ENCODE measurements around the gene E2F4.
A peak's percentile ranks its signal among the peaks of the same experiment; 100 is the strongest.

Gene E2F4

DNA sequence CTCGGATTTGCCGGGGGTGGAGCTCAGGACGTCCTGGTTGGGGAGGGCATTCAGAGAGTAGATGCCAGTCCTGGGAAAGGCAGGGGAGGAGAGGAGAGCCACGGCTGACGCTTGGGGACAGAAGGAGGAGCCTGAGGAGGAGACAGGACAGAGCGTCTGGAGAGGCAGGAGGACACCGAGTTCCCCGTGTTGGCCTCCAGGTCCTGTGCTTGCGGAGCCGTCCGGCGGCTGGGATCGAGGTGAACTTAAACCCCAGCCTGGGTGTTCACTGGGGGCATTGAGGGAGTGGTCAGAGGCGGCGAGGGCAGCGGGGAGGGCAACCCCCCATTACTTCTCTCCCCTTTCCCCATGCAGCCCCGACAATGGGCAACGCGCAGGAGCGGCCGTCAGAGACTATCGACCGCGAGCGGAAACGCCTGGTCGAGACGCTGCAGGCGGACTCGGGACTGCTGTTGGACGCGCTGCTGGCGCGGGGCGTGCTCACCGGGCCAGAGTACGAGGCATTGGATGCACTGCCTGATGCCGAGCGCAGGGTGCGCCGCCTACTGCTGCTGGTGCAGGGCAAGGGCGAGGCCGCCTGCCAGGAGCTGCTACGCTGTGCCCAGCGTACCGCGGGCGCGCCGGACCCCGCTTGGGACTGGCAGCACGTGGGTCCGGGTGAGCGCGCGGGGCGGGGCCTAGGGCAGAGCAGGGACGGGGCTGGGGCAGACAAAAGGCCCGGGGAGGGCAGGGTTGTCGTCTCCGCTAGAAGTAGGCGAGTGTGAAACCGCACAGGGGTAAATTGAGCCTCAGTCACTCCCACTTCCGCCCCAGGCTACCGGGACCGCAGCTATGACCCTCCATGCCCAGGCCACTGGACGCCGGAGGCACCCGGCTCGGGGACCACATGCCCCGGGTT is 17.9 kb upstream of the E2F4 start:
- peak; percentile 92 for DNase-seq (ENCODE audit: low read depth)

DNA sequence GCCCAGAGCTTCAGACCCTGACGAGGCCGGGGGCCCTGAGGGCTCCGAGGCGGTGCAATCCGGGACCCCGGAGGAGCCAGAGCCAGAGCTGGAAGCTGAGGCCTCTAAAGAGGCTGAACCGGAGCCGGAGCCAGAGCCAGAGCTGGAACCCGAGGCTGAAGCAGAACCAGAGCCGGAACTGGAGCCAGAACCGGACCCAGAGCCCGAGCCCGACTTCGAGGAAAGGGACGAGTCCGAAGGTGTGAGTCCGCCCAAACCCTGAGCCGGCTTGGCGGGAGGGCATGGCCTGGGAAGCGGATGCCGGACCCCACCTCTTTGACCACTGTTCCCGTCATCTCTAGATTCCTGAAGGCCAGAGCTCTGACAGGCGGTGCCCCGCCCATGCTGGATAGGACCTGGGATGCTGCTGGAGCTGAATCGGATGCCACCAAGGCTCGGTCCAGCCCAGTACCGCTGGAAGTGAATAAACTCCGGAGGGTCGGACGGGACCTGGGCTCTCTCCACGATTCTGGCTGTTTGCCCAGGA is 17.2 kb upstream of the E2F4 start:
- no peak for DNase-seq (ENCODE audit: low read depth)

DNA sequence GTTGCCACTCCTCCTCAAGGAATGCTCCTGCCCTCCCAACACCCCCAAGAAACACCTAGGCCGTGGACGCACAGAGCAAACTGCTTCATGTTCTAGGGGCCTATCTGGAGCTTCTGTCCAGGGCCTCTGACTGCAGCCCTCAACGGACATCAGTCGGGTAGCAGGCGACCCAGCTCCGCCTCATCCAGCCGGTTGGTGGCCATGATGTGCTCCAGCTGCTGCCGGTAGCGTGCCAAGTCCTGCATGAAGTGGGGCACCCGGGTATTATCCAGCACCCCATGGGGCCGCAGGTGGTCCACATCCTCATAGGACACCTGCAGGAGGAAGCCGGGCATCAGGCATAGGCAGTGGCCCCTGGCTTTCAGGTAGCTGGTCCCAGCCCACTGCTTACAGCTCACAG is 15.3 kb upstream of the E2F4 start:
- no peak for DNase-seq (ENCODE audit: low read depth)

DNA sequence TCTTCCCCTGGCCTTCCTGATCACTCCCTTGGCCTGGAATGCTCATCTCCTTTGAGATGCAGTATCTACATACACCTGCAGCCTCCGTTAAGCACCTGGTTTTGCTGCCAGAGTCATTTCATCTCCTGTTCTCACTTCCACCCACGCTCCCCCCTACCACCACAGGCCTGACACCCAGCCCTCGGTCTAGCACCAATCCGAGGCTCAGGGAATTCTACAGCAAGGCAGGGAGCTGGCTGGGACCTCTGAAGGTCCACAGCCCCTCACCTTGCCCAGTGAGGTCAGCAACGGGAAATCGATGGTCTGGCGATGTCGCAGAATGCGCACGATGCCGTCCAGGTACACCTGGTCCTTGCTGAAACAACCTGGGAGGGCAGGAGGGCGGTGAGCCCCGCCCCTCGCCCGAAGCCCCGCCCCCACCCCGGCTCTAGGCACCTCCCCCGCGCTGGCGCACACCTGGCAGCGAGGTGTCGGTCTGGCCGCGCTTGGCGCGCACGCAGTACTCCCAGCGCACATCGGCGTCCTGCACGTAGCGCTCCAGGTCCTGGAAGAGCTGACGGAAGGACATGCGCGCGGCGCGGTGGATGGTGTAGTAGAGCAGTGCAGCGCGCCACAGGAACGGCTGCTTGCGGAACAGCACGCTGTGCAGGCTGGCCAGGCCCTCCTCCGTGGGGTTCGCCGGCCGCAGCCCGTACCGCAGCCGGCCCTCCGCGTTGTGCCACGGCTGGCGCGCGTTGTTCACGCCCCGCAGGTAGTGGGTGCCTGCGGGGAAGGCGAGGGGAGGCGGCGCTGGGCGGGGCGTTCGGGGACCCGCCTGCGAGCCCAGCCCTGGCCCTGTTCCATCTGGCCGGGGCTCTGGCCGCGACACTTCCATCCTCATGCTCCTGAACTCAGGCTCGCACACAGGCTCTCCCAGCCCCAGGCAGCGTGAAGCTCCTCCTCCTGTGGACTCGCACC is 13.9 kb upstream of the E2F4 start:
- DNase-seq (ENCODE audit: low read depth), result peak; percentile 54

DNA sequence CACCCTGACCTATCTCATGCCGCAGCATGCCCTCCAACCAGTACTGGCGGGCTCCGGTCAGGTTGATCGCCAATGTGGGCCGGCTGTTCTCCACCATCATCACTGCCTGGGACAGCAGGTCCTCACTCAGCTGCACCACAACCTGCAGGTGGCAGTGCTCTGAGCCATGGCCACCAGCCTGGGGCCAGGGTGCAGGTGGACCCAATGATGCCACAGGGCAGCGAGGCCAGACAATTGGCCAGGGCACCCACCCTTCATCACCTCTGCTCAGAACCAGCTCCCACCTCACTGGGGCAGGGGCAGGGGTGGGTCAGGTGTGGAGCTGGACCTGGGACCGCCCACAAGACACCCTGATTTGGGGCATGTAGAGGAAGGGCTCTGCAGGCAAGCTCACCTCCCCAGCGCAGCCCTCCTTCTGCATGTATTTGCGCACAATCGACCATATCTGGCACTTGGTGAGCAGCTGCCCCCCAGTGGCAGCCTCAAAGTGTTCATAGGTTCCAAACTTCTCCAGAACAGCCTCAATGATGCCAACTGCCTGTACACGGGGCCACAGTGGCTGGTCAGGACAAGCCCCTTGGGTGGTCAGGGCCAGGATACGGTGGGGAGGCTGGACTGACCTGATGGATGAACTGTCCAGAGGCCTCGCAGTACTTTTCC is 12.4 kb upstream of the E2F4 start:
- DNase-seq (ENCODE audit: low read depth), result no peak

DNA sequence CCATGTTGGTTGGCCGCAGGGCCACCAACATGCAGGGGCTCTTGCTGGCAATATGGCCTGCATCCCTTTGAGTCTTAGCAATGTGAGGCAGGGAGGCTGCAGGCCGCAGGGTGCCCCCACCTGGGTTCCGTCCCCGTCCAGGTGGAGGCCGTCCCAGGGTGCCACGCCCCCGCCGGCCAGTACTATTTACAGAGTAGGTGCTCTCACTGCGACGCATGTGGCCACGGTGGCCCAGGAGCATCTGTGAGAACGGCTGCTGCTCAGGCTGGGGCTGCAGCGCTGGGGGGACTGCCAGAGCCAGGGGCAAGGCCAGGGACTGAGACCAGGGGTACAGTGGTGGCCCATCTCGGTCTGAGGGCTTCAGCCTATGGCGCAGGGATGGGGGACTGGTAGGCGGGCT is 11.8 kb upstream of the E2F4 start:
- DNase-seq (ENCODE audit: low read depth), result no peak

DNA sequence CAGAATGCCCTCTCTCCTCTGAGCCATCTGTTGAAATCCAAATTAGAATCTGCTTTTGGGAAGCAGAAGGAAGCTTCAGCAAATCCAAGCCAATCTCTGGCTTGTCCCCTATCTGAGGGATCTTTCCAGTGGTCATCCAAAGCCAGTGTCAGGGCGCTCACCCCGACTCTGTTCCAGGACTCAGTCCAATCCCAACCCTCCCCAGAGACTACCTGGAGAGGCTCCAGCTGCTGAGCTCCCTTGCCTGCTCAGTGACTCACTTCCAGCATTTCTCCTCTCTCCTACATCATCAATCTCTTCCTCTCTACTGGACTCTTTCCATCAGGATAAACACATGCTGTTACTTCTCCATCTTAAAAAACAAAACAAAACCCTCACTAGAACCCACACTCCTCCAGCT is 10.6 kb upstream of the E2F4 start:
- DNase-seq (ENCODE audit: low read depth), result peak; percentile 84

DNA sequence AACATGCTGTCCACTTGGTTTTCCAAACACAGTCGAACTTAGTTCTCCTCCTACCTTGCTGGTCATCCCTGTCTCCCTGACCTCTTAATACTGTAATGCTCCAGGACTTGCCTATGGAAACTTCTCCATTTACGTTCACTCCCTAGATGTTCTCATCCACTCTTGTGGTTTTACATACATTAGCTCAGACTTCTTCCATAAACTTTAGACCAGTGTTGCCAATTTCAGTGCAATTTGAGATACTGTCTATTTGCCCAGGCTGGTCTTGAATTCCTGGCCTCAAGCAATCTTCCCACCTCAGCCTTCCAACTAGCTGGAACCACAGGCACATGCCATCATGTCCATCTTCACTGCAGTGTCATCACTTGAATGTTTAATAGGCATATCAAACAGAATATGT is 9.7 kb upstream of the E2F4 start:
- DNase-seq (ENCODE audit: low read depth), result no peak

DNA sequence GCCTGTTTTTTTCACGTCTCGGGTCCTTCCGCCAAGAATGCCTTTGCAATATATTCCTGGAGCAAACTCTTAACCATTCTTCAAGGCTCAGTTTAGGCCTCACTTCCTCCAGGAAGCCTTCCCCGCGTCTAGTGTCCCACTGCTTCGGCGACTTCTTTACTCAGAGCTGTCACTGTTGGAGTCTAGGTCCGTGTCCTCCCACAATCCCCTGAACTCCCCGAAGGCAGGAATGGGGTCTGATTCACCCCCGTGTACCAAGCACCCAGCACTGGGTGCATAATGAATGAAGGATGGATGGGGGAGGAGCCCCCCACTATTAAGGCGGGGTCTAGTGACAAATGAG is 8.7 kb upstream of the E2F4 start:
- no peak for DNase-seq (ENCODE audit: low read depth)

DNA sequence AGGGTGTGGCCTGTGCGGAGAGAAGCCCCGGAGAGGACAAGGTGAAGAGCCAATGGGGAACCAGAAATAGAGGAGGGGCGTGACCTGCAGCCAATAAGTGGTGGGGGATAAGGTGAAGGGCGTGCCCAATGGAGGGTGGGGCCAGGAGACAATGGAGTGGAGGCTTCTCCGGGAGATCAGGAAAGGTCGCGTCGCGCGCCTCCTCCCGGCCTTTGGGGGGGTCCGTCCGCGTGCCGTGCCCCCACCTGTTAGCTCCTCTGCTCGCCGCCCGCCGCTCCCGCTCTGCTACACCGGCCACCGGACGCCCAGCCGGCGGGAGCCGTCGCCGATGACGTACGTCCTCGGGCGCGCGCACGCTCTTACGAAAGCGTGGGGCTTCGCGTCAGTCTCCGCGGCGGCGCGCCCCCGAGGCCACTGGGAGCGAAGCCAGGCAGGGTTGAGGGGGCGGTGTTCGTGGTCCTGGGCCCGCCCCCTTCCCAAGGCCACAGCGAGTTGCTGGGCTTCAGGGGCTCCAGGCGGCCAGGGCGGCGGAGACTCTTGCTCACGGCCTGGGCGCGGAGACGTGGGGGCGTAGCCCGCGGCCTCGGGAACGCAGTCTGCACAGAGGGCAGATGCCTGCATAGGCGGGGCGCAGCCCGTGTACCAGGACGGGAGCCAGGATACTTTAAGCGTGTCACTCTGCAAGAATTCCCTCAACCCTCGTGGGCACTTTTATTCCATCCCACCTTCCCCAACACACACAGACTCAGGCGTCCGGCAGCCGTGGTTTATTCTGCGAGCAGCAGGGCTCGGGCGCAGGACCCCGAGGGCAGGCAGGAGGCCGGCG is 8.1 kb upstream of the E2F4 start, which contains the start of gene MATCAP1:
Gene MATCAP1 (minus strand): TSS at position 337 of the 826 bp plus-strand sequence. CDS start 3,353 bp downstream, outside the sequence.
- peak; percentile 97 for DNase-seq (ENCODE audit: low read depth)

DNA sequence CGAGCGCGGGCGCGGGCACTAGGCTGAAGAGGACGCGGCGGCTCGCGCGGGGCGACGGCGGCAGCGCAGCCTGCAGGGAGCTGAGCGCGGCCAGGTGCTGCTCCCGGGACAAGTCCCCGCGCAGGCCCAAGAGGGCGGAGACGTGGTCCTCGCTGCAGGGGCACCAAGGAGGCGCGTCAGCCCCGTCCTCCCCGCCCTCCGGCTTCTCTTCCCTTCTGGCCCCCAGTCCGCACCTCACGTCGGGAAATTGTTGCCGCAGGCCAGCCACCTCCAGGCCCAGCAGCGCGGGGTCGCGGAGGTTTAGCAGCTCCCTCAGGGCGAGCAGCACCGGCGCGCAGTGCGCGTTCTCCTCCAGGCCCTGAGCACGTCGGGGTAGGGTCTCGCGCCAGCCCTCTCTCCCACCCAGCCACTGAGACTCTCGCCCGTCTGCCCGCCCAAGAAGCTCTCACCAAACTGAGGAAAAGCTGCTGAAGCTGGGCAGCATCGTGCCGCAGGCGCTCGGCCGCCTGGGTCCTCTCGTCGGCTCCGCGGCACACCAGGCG is 7.4 kb upstream of the E2F4 start:
- DNase-seq (ENCODE audit: low read depth), result no peak

DNA sequence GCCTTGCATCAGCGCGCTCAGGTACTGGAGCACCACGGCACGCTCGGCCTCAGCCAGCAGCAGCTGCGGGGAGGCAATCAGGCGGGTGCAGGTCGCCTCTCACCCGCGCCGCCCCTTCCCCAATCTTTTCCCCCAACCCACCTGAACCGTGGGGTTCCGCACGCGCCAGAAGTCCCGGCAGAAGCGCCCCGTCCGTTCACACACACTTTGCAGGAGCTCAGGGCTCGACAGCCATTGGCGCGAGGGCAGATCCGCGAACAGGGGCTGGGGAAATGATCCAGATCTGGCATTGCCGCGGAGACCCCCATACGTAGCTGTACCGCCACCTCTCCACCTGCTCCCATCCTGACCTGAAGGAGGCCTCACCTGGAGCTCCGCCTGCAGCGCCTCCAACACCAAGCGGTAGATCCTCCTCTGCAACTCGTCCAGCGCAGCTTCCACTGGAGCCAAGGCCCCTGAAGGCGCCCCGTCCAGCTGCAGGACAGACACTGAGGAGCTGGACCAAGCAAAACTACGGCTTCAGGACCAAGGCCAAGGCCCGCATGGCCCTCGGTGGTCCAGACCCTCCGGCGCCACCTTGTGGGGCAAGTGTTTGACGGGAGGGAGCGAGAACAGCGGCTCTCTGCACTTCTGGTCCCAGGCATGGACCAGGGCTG is 6.8 kb upstream of the E2F4 start:
- peak; percentile 85 for DNase-seq (ENCODE audit: low read depth)

DNA sequence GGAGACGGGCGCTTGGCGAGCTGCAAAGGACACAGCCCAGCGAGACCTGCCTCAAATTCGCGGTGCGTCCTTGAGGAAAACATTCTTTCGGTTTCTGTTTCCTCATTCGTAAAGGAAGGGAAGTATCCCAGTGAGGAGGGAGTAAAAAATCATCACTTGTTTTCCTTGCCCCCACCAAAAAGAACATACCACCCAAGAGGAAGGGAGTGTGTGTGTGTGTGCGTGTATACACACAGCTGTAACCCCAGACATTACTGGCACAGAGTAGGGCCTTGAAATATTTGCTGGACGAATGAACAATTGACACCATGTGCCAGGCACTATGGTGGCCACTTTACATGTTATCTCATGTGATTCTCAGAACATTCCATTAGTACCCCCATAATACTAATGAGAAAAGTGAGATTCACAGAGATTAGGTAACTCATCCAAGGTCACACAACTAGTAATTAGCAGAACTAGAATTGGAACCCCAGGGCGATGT is 6.3 kb upstream of the E2F4 start:
- no peak for DNase-seq (ENCODE audit: low read depth)

DNA sequence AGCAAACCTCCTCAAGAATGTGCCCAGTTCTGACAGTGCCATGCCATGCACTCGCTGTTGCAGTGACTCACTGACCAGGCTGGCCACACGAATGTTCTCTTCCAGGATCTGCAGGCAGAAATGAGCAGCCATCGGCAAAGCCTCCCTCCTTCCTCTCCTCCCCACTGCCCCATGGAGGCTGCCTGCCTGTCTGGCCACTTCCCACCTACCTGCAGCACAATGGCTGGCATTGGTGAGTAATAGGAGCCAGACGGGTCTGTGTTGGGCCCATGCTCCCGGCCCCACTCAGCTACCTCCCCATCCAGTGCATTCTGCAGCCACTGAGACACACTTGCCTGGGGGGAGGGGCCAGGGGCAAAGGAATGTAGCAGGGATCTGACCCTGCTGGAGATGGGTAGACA is 5.4 kb upstream of the E2F4 start:
- no peak for DNase-seq (ENCODE audit: low read depth)

DNA sequence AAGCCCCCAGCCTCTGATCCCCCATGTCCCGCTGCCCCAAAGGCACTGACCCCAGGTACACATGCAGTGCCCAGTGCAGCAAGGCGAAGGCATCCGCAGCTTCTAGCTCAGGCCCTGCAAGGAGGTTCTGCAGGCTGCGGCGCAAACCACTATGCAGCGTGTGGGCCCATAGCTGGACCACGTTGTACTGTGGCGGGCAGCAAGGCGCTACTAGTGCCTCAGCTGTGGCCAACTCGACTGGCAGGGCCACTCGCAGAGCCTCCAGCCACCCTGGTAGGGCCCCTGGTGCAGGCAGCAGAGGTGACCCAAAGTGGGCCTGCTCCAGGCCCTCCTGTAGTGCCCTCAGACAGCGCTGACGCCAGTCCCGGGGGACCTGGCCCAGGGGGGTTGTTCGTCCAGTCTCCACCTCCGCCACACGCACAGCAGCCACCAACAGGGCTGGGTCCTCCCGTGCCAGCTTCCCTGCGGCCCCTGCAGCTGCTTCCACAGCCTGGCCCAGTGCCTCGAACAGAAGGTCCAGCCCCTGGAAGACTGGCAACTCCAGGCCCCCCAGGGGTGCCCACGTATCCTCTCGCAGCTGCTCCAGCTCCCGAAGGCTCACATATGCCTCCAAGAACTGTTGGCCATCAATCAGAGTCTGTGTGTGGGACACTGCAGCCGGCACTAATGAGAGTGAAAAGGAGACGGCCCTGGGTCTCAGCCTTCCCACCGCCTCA is 4.6 kb upstream of the E2F4 start:
- no peak for DNase-seq (ENCODE audit: low read depth)

DNA sequence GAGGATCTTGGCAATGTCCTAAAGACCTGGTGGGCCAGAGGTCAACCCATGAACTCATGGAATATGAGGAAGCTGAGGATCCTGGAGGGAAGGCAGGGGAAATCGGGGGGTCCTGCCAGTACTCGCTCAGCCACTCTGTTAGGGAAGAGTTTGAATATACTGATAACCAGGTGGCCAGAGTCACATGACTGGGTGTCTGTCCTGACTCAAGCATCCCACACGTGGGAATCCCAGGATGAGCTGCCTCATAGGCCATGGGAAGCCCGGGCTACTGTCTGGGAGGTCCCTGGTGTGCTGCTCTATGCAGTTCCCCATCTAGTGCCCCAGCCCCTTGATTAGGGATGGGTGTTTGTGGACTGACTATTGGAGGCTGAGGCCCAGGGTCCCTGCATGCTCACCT is 3.6 kb upstream of the E2F4 start:
- no peak for DNase-seq (ENCODE audit: low read depth)

DNA sequence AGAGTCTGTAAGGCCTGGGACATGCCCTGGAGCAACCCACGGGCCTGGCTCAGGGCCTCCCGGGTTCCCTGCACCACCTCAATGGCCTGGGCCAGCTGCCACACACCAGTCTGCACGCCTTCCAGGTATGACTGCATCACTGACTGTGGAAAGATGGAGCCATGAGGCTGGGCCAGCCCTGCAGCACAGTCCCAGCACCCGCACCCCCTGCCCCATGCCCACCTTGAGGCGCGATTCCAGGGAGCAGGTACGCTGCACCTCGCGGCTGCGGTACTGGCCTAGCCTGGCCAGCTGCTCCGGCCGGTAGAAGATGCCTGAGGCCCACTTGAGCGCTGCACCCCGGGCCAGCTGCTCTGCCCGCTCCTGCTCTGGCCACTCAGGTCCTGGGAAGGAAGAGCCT is 3.2 kb upstream of the E2F4 start:
- DNase-seq (ENCODE audit: low read depth), result no peak

DNA sequence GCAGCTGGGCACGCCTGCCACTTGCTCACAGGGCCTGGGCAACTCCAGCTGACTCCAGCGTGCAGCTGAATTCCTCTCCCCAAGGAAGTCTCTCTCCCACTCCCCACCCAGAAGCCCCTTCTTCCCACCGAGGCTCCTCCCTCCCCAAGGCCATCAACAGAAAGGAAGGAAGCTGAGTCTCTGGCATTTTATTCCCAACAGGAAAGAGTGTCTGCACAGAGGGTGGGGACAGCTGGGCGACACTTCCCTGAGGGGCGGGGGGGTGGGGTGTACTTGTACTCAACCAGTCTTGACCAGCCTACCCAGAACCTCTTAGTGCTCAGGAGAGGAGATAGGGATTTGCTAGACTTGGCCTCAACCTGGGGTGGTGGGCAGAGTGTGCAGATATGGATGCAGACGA is 1.9 kb upstream of the E2F4 start, which contains the start of gene EXOC3L1:
Gene EXOC3L1 (minus strand): TSS at position 96 of the 400 bp plus-strand sequence. CDS start 460 bp downstream, outside the sequence.
- no peak for DNase-seq (ENCODE audit: low read depth)

All from fibroblast of gingiva (primary cell).